Measurements from ENCODE around the gene GAB3.
"Not testable (repeated sequence)": the region's sequence is repeated elsewhere in the genome, so short reads cannot be mapped to it uniquely, and the experiment has no call there.

GAB3 gene

GRCh38 chrX:154658187-154658586, 92.7 kb downstream of the GAB3 start:
- Histone ChIP-seq H3K36me3 (ENCODE audit: control insufficient read depth, insufficient read depth, low read length) (no peaks in the 10 kb centered on the region), H3K27ac (ENCODE audit: low read depth, low read length) (no peak overlapping the region), H3K9ac (ENCODE audit: low read length) (no peak overlapping the region), H3K4me3 (ENCODE audit: low read length) (no peak overlapping the region), H3K4me1 (ENCODE audit: control insufficient read depth, insufficient read depth, low read length) (no peaks in the 10 kb centered on the region), H3K27me3 (ENCODE audit: control insufficient read depth, insufficient read depth, low read length) (no peaks in the 10 kb centered on the region)

GRCh38 chrX:154657226-154657805, 93.6 kb downstream of the GAB3 start:
- H3K4me3 ChIP-seq (ENCODE audit: low read length): no peak overlapping the region
- no peaks in the 10 kb centered on the region for H3K27me3 ChIP-seq (ENCODE audit: control insufficient read depth, insufficient read depth, low read length)
- H3K36me3 ChIP-seq (ENCODE audit: control insufficient read depth, insufficient read depth, low read length): no peaks in the 10 kb centered on the region
- no peak overlapping the region for H3K9ac ChIP-seq (ENCODE audit: low read length)
- no peaks in the 10 kb centered on the region for H3K4me1 ChIP-seq (ENCODE audit: control insufficient read depth, insufficient read depth, low read length)
- no peak overlapping the region for H3K27ac ChIP-seq (ENCODE audit: low read depth, low read length)

- Histone ChIP-seq H3K9ac (ENCODE audit: low read length) (no peak overlapping the region), H3K4me3 (ENCODE audit: low read length) (no peak overlapping the region), H3K27me3 (ENCODE audit: control insufficient read depth, insufficient read depth, low read length) (no peaks in the 10 kb centered on the region), H3K27ac (ENCODE audit: low read depth, low read length) (no peak overlapping the region), H3K36me3 (ENCODE audit: control insufficient read depth, insufficient read depth, low read length) (no peaks in the 10 kb centered on the region), H3K4me1 (ENCODE audit: control insufficient read depth, insufficient read depth, low read length) (no peaks in the 10 kb centered on the region)
Measured at GRCh38 chrX:154655786-154656185, 95.1 kb downstream of the GAB3 start.

DNA sequence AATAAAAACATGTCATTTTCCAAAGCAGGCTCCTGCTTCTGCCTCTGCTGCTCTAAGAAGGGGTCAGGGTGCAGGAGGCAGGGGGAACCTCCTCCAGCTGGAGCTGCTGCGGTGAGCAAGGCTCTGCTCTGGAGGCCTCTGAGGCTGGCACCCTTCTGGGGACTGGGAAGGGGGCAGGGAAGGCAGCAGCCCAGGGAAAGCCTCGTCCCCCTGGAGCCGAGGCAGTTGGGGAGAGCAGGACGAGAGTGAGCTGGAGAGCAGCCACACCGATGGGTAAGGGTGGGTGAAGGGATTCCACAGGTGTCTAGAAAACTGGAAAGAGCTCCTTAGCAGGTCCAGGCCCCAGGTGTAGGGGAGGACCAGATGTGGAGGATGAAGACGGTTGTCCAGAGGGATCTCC, 95.5 kb downstream of the GAB3 start:
- Histone ChIP-seq H3K4me1 (ENCODE audit: control insufficient read depth, insufficient read depth, low read length) (no peaks in the 10 kb centered on the region), H3K4me3 (ENCODE audit: low read length) (no peak overlapping the region), H3K27me3 (ENCODE audit: control insufficient read depth, insufficient read depth, low read length) (no peaks in the 10 kb centered on the region), H3K36me3 (ENCODE audit: control insufficient read depth, insufficient read depth, low read length) (no peaks in the 10 kb centered on the region), H3K27ac (ENCODE audit: low read depth, low read length) (no peak overlapping the region), H3K9ac (ENCODE audit: low read length) (no peak overlapping the region)

- H3K9ac ChIP-seq (ENCODE audit: low read length): no peak overlapping the region
- no peak overlapping the region for H3K4me3 ChIP-seq (ENCODE audit: low read length)
- H3K36me3 ChIP-seq (ENCODE audit: control insufficient read depth, insufficient read depth, low read length): no peaks in the 10 kb centered on the region
- H3K27me3 ChIP-seq (ENCODE audit: control insufficient read depth, insufficient read depth, low read length): no peaks in the 10 kb centered on the region
- no peak overlapping the region for H3K27ac ChIP-seq (ENCODE audit: low read depth, low read length)
- no peaks in the 10 kb centered on the region for H3K4me1 ChIP-seq (ENCODE audit: control insufficient read depth, insufficient read depth, low read length)
Measured at GRCh38 chrX:154654925-154655324, 96.0 kb downstream of the GAB3 start.

- Histone ChIP-seq H3K4me1 (ENCODE audit: control insufficient read depth, insufficient read depth, low read length) (no peaks in the 10 kb centered on the region), H3K36me3 (ENCODE audit: control insufficient read depth, insufficient read depth, low read length) (no peaks in the 10 kb centered on the region), H3K9ac (ENCODE audit: low read length) (no peak overlapping the region), H3K4me3 (ENCODE audit: low read length) (no peak overlapping the region), H3K27ac (ENCODE audit: low read depth, low read length) (no peak overlapping the region), H3K27me3 (ENCODE audit: control insufficient read depth, insufficient read depth, low read length) (no peaks in the 10 kb centered on the region)
Measured at GRCh38 chrX:154654372-154654771, 96.5 kb downstream of the GAB3 start.

DNA sequence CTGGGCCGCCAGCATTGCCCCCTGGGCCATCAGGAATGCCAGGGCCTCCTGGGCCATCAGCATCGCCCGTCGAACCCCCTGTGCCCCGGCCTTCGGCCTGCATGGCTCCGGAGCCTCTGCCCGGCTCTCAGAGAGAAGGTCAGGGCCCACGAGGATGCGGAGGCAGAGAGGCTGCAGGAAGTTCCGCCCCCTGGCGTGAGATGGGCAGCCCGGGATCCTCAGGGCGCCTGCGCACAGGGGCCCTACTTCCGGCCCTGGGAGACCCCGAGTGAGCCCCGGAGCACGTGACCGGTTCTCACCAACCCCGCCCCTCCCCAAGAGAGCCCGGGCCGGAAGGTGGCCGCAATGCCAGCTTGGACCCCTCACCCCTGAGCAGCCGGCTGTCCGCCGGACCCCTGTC, 97.5 kb downstream of the GAB3 start, which contains the start of gene CTAG2:
TSS of gene CTAG2 (minus strand) at position 167 of the 400 bp plus-strand sequence. CDS start at position 103, 64 bp downstream.
- not testable (repeated sequence) for H3K9ac ChIP-seq (ENCODE audit: low read length); H3K36me3 ChIP-seq (ENCODE audit: control insufficient read depth, insufficient read depth, low read length); H3K4me3 ChIP-seq (ENCODE audit: low read length); H3K4me1 ChIP-seq (ENCODE audit: control insufficient read depth, insufficient read depth, low read length); H3K27me3 ChIP-seq (ENCODE audit: control insufficient read depth, insufficient read depth, low read length); H3K27ac ChIP-seq (ENCODE audit: low read depth, low read length)

DNA sequence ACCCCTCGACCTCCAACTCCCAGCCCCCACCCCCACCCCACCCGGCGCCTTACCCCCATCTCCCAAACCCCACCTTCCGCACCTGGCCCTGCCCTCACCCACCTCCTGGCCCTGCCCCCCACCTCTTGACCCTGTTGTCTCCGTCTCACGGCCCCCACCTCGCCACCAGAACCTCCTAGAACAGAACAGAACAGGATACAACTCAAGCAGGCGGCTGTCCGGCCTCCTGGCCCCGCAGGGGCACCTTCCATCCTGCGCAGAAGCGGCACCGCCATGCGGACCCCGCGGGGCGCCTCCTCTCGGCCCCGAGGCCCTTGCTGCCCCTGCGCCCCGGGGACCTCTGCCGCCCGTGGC, 97.9 kb downstream of the GAB3 start:
- Histone ChIP-seq H3K4me3 (ENCODE audit: low read length) (no peak overlapping the region), H3K4me1 (ENCODE audit: control insufficient read depth, insufficient read depth, low read length) (no peaks in the 10 kb centered on the region), H3K27me3 (ENCODE audit: control insufficient read depth, insufficient read depth, low read length) (no peaks in the 10 kb centered on the region), H3K9ac (ENCODE audit: low read length) (no peak overlapping the region), H3K36me3 (ENCODE audit: control insufficient read depth, insufficient read depth, low read length) (no peaks in the 10 kb centered on the region), H3K27ac (ENCODE audit: low read depth, low read length) (no peak overlapping the region)

DNA sequence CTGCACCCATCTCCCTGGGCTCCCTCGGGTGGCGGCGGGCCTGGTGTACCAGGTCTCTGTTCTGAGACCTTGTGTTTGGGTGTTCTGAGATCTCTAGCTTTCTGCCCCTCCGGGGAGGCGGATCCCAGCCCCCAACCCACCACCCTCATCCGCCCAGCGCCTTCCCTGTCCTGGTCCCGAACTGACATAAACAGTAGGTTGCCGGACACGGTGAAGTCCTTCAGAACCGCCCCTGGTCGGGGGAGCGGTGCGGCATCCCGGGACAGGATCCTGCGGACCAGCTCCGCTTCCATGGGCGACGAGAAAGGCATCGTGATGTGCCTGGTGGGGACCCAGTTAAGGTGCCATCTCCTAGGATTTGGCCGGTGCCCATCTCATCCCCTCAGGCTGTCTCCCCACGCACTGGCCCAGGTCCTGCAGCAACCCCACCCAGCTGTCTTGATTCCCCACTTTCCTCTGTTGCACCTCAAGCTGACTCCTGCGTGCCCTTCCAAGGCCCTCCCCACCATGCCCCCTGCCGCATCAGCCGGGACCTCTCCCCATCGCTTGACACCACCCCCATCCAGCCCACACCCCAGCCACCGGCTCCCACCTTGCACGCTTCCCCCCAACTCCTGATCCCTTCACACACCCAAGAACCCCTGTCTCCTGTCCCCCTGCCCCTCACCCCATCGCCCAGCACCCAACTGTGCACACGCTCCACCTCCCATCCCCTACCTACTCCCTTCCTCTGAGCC, 98.4 kb downstream of the GAB3 start:
- Histone ChIP-seq H3K27ac (ENCODE audit: low read depth, low read length) (no peak overlapping the region), H3K4me1 (ENCODE audit: control insufficient read depth, insufficient read depth, low read length) (no peaks in the 10 kb centered on the region), H3K36me3 (ENCODE audit: control insufficient read depth, insufficient read depth, low read length) (no peaks in the 10 kb centered on the region), H3K27me3 (ENCODE audit: control insufficient read depth, insufficient read depth, low read length) (no peaks in the 10 kb centered on the region), H3K9ac (ENCODE audit: low read length) (no peak overlapping the region), H3K4me3 (ENCODE audit: low read length) (no peak overlapping the region)

DNA sequence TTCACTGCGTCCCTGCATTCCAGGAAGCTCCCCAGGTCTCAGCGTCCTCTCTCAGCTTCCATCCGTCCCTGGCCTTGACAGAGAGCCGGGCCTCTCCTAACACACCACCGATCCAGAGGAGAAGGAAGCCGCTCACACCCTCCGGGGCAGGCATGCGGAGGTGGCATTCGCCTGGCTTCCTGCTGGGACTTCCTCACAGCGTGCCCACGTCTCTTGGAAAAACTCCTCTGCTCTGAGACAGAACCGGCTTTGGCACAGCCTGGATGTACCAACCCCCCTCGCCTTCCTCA, 100.7 kb downstream of the GAB3 start:
- H3K4me3 ChIP-seq (ENCODE audit: low read length): no peak overlapping the region
- H3K27ac ChIP-seq (ENCODE audit: low read depth, low read length): no peak overlapping the region
- H3K9ac ChIP-seq (ENCODE audit: low read length): no peak overlapping the region
- no peaks in the 10 kb centered on the region for H3K4me1 ChIP-seq (ENCODE audit: control insufficient read depth, insufficient read depth, low read length)
- H3K27me3 ChIP-seq (ENCODE audit: control insufficient read depth, insufficient read depth, low read length): no peaks in the 10 kb centered on the region
- H3K36me3 ChIP-seq (ENCODE audit: control insufficient read depth, insufficient read depth, low read length): no peaks in the 10 kb centered on the region

DNA sequence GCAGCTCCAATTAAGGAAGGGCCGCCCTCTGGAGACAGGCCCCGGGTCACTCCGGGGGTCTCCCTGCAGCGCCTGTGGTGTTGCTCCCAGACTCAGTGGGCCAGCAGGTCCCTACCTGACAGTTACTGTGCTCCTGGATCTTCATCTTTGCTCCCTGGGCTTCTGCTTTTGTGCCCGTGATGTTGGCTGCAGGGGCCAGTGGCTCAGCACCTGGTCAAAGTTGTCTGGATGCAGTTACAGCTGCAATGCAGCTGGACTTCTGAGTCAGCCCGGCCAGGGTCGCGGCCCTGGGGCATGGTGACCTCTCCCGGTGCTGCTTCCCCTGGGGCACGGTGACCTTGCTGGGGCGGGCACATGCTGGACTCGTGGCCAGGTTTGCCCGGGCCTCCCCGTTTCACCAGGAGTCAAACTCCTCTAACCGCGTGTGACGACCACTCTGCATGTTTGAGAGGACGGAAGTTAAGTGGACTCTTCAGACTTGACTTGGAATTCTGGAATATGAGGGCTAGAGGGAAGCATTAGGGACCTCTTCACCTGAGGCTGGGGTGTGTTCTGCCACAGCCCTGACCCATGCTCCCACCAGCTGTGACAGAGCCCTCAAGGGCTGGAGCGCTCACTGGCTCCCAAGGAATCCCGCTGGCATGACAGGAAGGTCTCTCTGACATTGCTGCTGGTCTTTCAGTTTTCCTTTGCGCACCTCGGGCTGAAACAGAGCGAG, 101.2 kb downstream of the GAB3 start:
- H3K27ac ChIP-seq (ENCODE audit: low read depth, low read length): no peak overlapping the region
- no peak overlapping the region for H3K4me3 ChIP-seq (ENCODE audit: low read length)
- H3K9ac ChIP-seq (ENCODE audit: low read length): no peak overlapping the region
- no peaks in the 10 kb centered on the region for H3K4me1 ChIP-seq (ENCODE audit: control insufficient read depth, insufficient read depth, low read length)
- no peaks in the 10 kb centered on the region for H3K27me3 ChIP-seq (ENCODE audit: control insufficient read depth, insufficient read depth, low read length)
- no peaks in the 10 kb centered on the region for H3K36me3 ChIP-seq (ENCODE audit: control insufficient read depth, insufficient read depth, low read length)

DNA sequence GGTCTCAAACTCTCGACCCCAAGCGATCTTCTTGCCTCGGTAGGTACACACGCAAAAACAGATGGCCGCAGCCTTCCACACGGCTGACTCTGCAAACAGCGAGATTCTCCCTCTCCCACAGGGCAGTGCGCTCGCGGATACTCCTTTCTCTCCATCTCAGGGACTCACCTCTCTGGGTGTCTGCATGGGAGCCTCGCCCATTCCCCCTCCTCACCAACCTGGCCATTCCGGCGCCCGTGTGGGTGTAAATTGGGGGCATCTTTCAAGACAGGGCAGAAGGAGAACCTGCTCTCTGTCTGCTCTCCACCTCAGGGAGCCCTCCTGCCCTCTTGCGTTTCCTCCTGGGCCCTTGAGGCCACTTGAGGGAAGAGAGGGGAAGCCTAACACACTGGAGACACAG, 101.9 kb downstream of the GAB3 start:
- Histone ChIP-seq H3K27me3 (ENCODE audit: control insufficient read depth, insufficient read depth, low read length) (no peaks in the 10 kb centered on the region), H3K9ac (ENCODE audit: low read length) (no peak overlapping the region), H3K4me3 (ENCODE audit: low read length) (no peak overlapping the region), H3K4me1 (ENCODE audit: control insufficient read depth, insufficient read depth, low read length) (no peaks in the 10 kb centered on the region), H3K36me3 (ENCODE audit: control insufficient read depth, insufficient read depth, low read length) (no peaks in the 10 kb centered on the region), H3K27ac (ENCODE audit: low read depth, low read length) (no peak overlapping the region)
